CMK (cell line): ENCODE results near the gene SETD3.
"Not testable (repeated sequence)": the region's sequence is repeated elsewhere in the genome, so short reads cannot be mapped to it uniquely, and the experiment has no call there.

Experiments
- DNase-seq: peaks from one replicate; pipeline ENCODE4 v3.0.0-alpha.2; 2010; ENCODE audit warnings: low read depth

The SETD3 gene

GRCh38 chr14:99359906-99360305 lies 120.8 kb downstream of the SETD3 start:
- no peak for DNase-seq

GRCh38 chr14:99357916-99358390 lies 122.7 kb downstream of the SETD3 start:
- no peak for DNase-seq

GRCh38 chr14:99357151-99357915 lies 123.3 kb downstream of the SETD3 start:
- no peak for DNase-seq

GRCh38 chr14:99356031-99356608 lies 124.5 kb downstream of the SETD3 start:
- no peak for DNase-seq

GRCh38 chr14:99354166-99354875 lies 126.3 kb downstream of the SETD3 start:
- DNase-seq: no peak

GRCh38 chr14:99352688-99353280 lies 127.9 kb downstream of the SETD3 start:
- no peak for DNase-seq

- DNase-seq: no peak
Observed at GRCh38 chr14:99351166-99352007, 129.3 kb downstream of the SETD3 start.

- no peak for DNase-seq
Observed at GRCh38 chr14:99350751-99351150, 129.9 kb downstream of the SETD3 start.

- DNase-seq: no peak
Observed at GRCh38 chr14:99349721-99350495, 130.8 kb downstream of the SETD3 start.

- no peak for DNase-seq
Observed at GRCh38 chr14:99348816-99349614, 131.6 kb downstream of the SETD3 start.

GRCh38 chr14:99348231-99348630 lies 132.4 kb downstream of the SETD3 start:
- DNase-seq: not testable (repeated sequence)
